GM19372 (cell line): Measurements from ENCODE around the gene JMJD7.

Experiments
- ATAC-seq: cut with Tn5 transposase; IDR thresholded peaks from one replicate; pipeline ENCODE4 v1.9.1; 2021; ENCODE audit warnings: mild to moderate bottlenecking, low read depth, moderate library complexity; ENCODE audit not compliant: unreplicated experiment

Gene JMJD7

GRCh38 chr15:41858756-41859155 lies 30.9 kb downstream of the JMJD7 start:
- no peak for ATAC-seq

GRCh38 chr15:41860049-41860828 lies 32.3 kb downstream of the JMJD7 start:
- no peak for ATAC-seq

GRCh38 chr15:41861736-41862356 lies 34.0 kb downstream of the JMJD7 start:
- ATAC-seq: no peak

GRCh38 chr15:41862515-41863116 lies 34.7 kb downstream of the JMJD7 start:
- no peak for ATAC-seq

GRCh38 chr15:41865490-41866055 lies 37.7 kb downstream of the JMJD7 start:
- no peak for ATAC-seq

- no peak for ATAC-seq
Measured at GRCh38 chr15:41866263-41866703, 38.4 kb downstream of the JMJD7 start.

GRCh38 chr15:41866872-41867579 lies 39.1 kb downstream of the JMJD7 start:
- no peak for ATAC-seq

GRCh38 chr15:41868321-41868720 lies 40.4 kb downstream of the JMJD7 start:
- no peak for ATAC-seq

- no peak for ATAC-seq
Measured at GRCh38 chr15:41869770-41870688, 42.1 kb downstream of the JMJD7 start.

GRCh38 chr15:41870689-41871081 lies 42.8 kb downstream of the JMJD7 start:
- no peak for ATAC-seq

GRCh38 chr15:41871175-41871905 lies 43.4 kb downstream of the JMJD7 start:
- no peak for ATAC-seq

GRCh38 chr15:41872166-41872747 lies 44.4 kb downstream of the JMJD7 start:
- ATAC-seq: no peak

- no peak for ATAC-seq
Measured at GRCh38 chr15:41873711-41874110, 45.8 kb downstream of the JMJD7 start.

- no peak for ATAC-seq
Measured at GRCh38 chr15:41874736-41875135, 46.8 kb downstream of the JMJD7 start.

- ATAC-seq: no peak
Measured at GRCh38 chr15:41876007-41876406, 48.1 kb downstream of the JMJD7 start.

- no peak for ATAC-seq
Measured at GRCh38 chr15:41876689-41877088, 48.8 kb downstream of the JMJD7 start.

GRCh38 chr15:41877631-41878354 lies 49.9 kb downstream of the JMJD7 start:
- ATAC-seq: no peak

GRCh38 chr15:41878355-41878699 lies 50.4 kb downstream of the JMJD7 start:
- no peak for ATAC-seq
